Adrenal gland (tissue), 12 donors: ENCODE data around the gene NR3C1. TPM values are rescaled to one million over a fixed set of nuclear protein-coding genes. Genes with fewer than 3 reads are reported as not detected.

Experiments used
- DNase-seq, 7 donors: peaks; one replicate each; pipeline ENCODE4 v3.0.0-alpha.2; 2019 to 2020
- H3K27ac ChIP-seq, 5 donors: fragments of 200-600 bp; sonication (generic) in 4 of 5; 1 replicate in 3 of 5; 2 replicates in 2 of 5; pipeline versions ENCODE4 v1.5.1 to v1.8.0; 2016 to 2020; ENCODE audit warnings: mild to moderate bottlenecking in 1 of 5
- H3K27me3 ChIP-seq: fragments of 200-600 bp; 2 replicates; pipeline ENCODE4 v1.8.0; 2021
- H3K36me3 ChIP-seq, 2 donors: fragments of 200-600 bp; replicated peaks in 1 of 2; 1 replicate in 1 of 2; 2 replicates in 1 of 2; pipeline versions ENCODE4 v1.5.1 to v1.8.0; 2018 to 2022
- H3K4me1 ChIP-seq, 2 donors: fragments of 200-600 bp; replicated peaks in 1 of 2; 1 replicate in 1 of 2; 2 replicates in 1 of 2; pipeline versions ENCODE4 v1.5.1 to v1.8.0; 2018 to 2021
- H3K4me3 ChIP-seq, 4 donors: fragments of 200-600 bp; sonication (generic) in 3 of 4; one replicate each; pipeline ENCODE4 v1.5.1; 2016 to 2018
- H3K9me3 ChIP-seq, 3 donors: fragments of 200-600 bp; sonication (generic) in 1 of 3; replicated peaks in 1 of 3; 1 replicate in 2 of 3; 2 replicates in 1 of 3; pipeline versions ENCODE4 v1.5.1 to v1.8.0; 2016 to 2021
- CTCF ChIP-seq, 6 experiments: fragments of 450-650 bp in 4 of 6; fragments of 200-600 bp in 2 of 6; sonication (generic) in 1 of 6; IDR thresholded peaks; 1 replicate in 5 of 6; 2 replicates in 1 of 6; pipeline versions ENCODE4 v1.5.1 to v1.8.0; 2016 to 2021; ENCODE audit warnings: antibody characterized with exemption in 6 of 6, mild to moderate bottlenecking in 2 of 6, moderate library complexity in 1 of 6
- POLR2A ChIP-seq, 2 donors: fragments of 450-650 bp; IDR thresholded peaks; one replicate each; pipeline ENCODE4 v1.6.1; 2017; ENCODE audit warnings: antibody characterized with exemption in 2 of 2, mild to moderate bottlenecking in 2 of 2, moderate library complexity in 1 of 2
- WGBS, 4 donors: extraction: QIAGEN DNeasy Blood & Tissue Kit in 2 of 4; methylation state at CpG; one replicate each; pipeline versions ENCODE4 v1.1.5 to v1.1.7; 2013 to 2017; 5-methylcytosine and 5-hydroxymethylcytosine counted together
- intact Hi-C, 2 donors: fragments of 100-400 bp; cut with DNase I; formaldehyde crosslinking; loops; one replicate each; pipeline versions ENCODE4 v1.14.1 to v1.15.0; 2022 to 2023
- polyA plus RNA-seq, 3 donors: library from polyadenylated mRNA; stranded (reverse); fragments of 200-250 nt in 2 of 3; fragments of 350-450 nt in 1 of 3; fragmentation: Illumina TruSeq in 1 of 3; extraction: RNeasy Lipid Tissue Mini Kit (QIAGEN cat#74804) in 1 of 3; gene quantifications; one replicate each; pipeline ENCODE4 v1.2.3, GENCODE V29; 2013 to 2014
- total RNA-seq, 9 donors: library from RNA; depleted of rRNA in 4 of 9; stranded (reverse); fragments of >200 nt in 4 of 9; fragments of 120-200 nt in 1 of 9; fragmentation: NEBNext Ultra II Directional in 1 of 9; extraction: Animal tissue kit (Norgen Biotek cat#: 25700) in 1 of 9; gene quantifications; one replicate each; pipeline versions ENCODE4 v1.1.0 to v1.2.4, GENCODE V29; 2013 to 2023
- donor health status: healthy with polysubstance abuse.
- donor health status: Bipolar disorder and iron deficiency.
- donor health status: DM: yes; HTN: yes; CAD: no.
- donor health status: DM: no; HTN: no; CAD: no.
- donor health status: DM: no; HTN: no; CAD: no.
- donor health status: DM: yes; HTN: yes; CAD: no.

The NR3C1 gene
- total and polyA plus RNA-seq, 12 donors, result 7.5 to 35.5 (median 24.5) TPM

- 71 to 91% (median 85%) methylated on average over 1 of the region's 1 CpG for WGBS, 4 donors
- DNase-seq, result no peak
- Histone ChIP-seq H3K9me3 (no peaks in the 10 kb centered on the region), H3K4me1 (no peaks in the 10 kb centered on the region), H3K4me3 (no peak overlapping the region), H3K27me3 (peaks cover 3% of the 10 kb centered on the region), H3K27ac (no peak overlapping the region), H3K36me3 (no peaks in the 10 kb centered on the region)
- intact Hi-C loops, result no loop called here
- TF ChIP-seq CTCF (IDR thresholded peaks at IDR 0.05), result no peak
- no peak for TF ChIP-seq POLR2A (IDR thresholded peaks at IDR 0.05)
Measured at GRCh38 chr5:143446535-143447226, 43.2 kb upstream of the NR3C1 start.

- Histone ChIP-seq H3K27ac (no peak overlapping the region), H3K27me3 (peaks cover 4% of the 10 kb centered on the region), H3K9me3 (no peaks in the 10 kb centered on the region), H3K4me3 (no peak overlapping the region), H3K36me3 (no peaks in the 10 kb centered on the region), H3K4me1 (no peaks in the 10 kb centered on the region)
- intact Hi-C loops, result no loop called here
- TF ChIP-seq POLR2A (IDR thresholded peaks at IDR 0.05) (no peak), CTCF (IDR thresholded peaks at IDR 0.05) (no peak)
- no peak for DNase-seq
- WGBS, 4 donors, result 49 to 55% (median 54%) methylated on average over 3 of the region's 3 CpGs
Measured at GRCh38 chr5:143445776-143446175, 42.3 kb upstream of the NR3C1 start.

GRCh38 chr5:143443330-143443729, 39.8 kb upstream of the NR3C1 start:
- no peaks in the 10 kb centered on the region for H3K9me3 ChIP-seq
- 89 to 100% (median 90%) methylated on average over 1 of the region's 1 CpG for WGBS, 4 donors
- intact Hi-C loops, result no loop called here
- H3K4me3 ChIP-seq, result no peak overlapping the region
- H3K4me1 ChIP-seq, result no peaks in the 10 kb centered on the region
- TF ChIP-seq CTCF (IDR thresholded peaks at IDR 0.05) (no peak), POLR2A (IDR thresholded peaks at IDR 0.05) (no peak)
- no peak overlapping the region for H3K27ac ChIP-seq
- peaks cover 10% of the 10 kb centered on the region for H3K27me3 ChIP-seq
- DNase-seq, result no peak
- H3K36me3 ChIP-seq, result no peaks in the 10 kb centered on the region

GRCh38 chr5:143442385-143442784, 38.9 kb upstream of the NR3C1 start:
- no peak for DNase-seq
- H3K27ac ChIP-seq, result no peak overlapping the region
- no peaks in the 10 kb centered on the region for H3K36me3 ChIP-seq
- H3K4me3 ChIP-seq, result no peak overlapping the region
- TF ChIP-seq POLR2A (IDR thresholded peaks at IDR 0.05) (no peak), CTCF (IDR thresholded peaks at IDR 0.05) (no peak)
- H3K4me1 ChIP-seq, result no peaks in the 10 kb centered on the region
- intact Hi-C loops, result no loop called here
- WGBS, 4 donors, result 86 to 94% (median 92%) methylated on average over 2 of the region's 2 CpGs
- no peaks in the 10 kb centered on the region for H3K9me3 ChIP-seq
- H3K27me3 ChIP-seq, result peaks cover 10% of the 10 kb centered on the region
